ENCODE data around the gene ZMYND8.

Gene ZMYND8

GRCh38 chr20:47258745-47259695 lies 97.5 kb downstream of the ZMYND8 start:
- ATAC-seq (ENCODE audit: low read depth) (peak; percentile 4; the same call in 1 of the 3 replicates), DNase-seq (ENCODE audit: low spot score) (no peak)
- H3K4me3 ChIP-seq (ENCODE audit: severe bottlenecking): no peak overlapping the region
- H3K9me3 ChIP-seq (ENCODE audit: severe bottlenecking): no peaks in the 10 kb centered on the region
- no peaks in the 10 kb centered on the region for H3K4me1 ChIP-seq (ENCODE audit: insufficient read depth, poor library complexity, severe bottlenecking)
- no peak overlapping the region for H3K27ac ChIP-seq (ENCODE audit: poor library complexity, severe bottlenecking)
- no peaks in the 10 kb centered on the region for H3K27me3 ChIP-seq (ENCODE audit: insufficient read depth, poor library complexity, severe bottlenecking)
- H3K36me3 ChIP-seq (ENCODE audit: low read depth): peaks cover 95% of the 10 kb centered on the region
- TF ChIP-seq, protein P1, sequence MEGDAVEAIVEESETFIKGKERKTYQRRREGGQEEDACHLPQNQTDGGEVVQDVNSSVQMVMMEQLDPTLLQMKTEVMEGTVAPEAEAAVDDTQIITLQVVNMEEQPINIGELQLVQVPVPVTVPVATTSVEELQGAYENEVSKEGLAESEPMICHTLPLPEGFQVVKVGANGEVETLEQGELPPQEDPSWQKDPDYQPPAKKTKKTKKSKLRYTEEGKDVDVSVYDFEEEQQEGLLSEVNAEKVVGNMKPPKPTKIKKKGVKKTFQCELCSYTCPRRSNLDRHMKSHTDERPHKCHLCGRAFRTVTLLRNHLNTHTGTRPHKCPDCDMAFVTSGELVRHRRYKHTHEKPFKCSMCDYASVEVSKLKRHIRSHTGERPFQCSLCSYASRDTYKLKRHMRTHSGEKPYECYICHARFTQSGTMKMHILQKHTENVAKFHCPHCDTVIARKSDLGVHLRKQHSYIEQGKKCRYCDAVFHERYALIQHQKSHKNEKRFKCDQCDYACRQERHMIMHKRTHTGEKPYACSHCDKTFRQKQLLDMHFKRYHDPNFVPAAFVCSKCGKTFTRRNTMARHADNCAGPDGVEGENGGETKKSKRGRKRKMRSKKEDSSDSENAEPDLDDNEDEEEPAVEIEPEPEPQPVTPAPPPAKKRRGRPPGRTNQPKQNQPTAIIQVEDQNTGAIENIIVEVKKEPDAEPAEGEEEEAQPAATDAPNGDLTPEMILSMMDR (IDR thresholded peaks at IDR 0.05; ENCODE audit: poor library complexity, severe bottlenecking): no peak

DNA sequence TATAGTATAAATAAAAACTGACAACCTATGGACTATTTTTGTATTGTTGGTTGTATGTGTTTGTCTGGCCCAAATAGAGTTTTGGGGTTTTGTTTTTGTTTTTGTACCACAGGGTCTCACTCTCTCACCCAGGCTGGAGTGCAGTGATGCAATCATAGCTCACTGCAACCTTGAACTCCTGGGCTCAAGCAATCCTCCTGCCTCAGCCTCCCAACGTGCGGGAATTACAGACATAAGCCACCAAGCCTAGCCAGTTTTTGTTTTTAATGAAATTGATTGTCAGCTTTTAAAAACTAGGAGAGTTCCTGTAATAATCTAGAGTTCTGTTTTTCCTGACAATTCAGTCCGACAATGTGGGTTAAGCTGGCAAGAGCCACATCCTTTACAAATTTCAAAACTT lies 98.7 kb downstream of the ZMYND8 start:
- Histone ChIP-seq H3K4me3 (ENCODE audit: severe bottlenecking) (no peak overlapping the region), H3K9me3 (ENCODE audit: severe bottlenecking) (no peaks in the 10 kb centered on the region), H3K27ac (ENCODE audit: poor library complexity, severe bottlenecking) (no peak overlapping the region), H3K36me3 (ENCODE audit: low read depth) (peaks cover 95% of the 10 kb centered on the region), H3K4me1 (ENCODE audit: insufficient read depth, poor library complexity, severe bottlenecking) (no peaks in the 10 kb centered on the region), H3K27me3 (ENCODE audit: insufficient read depth, poor library complexity, severe bottlenecking) (no peaks in the 10 kb centered on the region)
- ATAC-seq (ENCODE audit: low read depth): no peak
- no peak for DNase-seq (ENCODE audit: low spot score)
- TF ChIP-seq, protein P1 (IDR thresholded peaks at IDR 0.05; ENCODE audit: poor library complexity, severe bottlenecking): no peak

DNA sequence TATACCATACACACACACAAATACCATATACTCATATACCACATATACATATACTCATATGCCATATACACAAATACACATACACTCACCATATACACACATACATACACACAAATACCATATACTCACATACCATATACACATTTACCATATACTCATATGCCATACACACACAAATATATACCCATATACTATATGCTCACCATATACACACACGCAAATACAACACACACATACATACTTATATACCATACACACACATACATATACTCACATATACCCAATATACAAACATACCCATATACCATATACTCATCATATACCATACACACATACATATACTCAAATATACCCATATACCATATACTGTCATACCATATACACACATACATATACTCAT lies 99.2 kb downstream of the ZMYND8 start:
- DNase-seq (ENCODE audit: low spot score) (no peak), ATAC-seq (ENCODE audit: low read depth) (peak; percentile 7; the same call in 2 of the 3 replicates)
- H3K4me3 ChIP-seq (ENCODE audit: severe bottlenecking): no peak overlapping the region
- H3K27me3 ChIP-seq (ENCODE audit: insufficient read depth, poor library complexity, severe bottlenecking): no peaks in the 10 kb centered on the region
- peaks cover 95% of the 10 kb centered on the region for H3K36me3 ChIP-seq (ENCODE audit: low read depth)
- no peaks in the 10 kb centered on the region for H3K9me3 ChIP-seq (ENCODE audit: severe bottlenecking)
- TF ChIP-seq, protein P1 (IDR thresholded peaks at IDR 0.05; ENCODE audit: poor library complexity, severe bottlenecking): no peak
- no peaks in the 10 kb centered on the region for H3K4me1 ChIP-seq (ENCODE audit: insufficient read depth, poor library complexity, severe bottlenecking)
- H3K27ac ChIP-seq (ENCODE audit: poor library complexity, severe bottlenecking): no peak overlapping the region

GRCh38 chr20:47256668-47257236 lies 99.7 kb downstream of the ZMYND8 start:
- DNase-seq (ENCODE audit: low spot score) (no peak), ATAC-seq (ENCODE audit: low read depth) (peak; percentile 46; the same call in 2 of the 3 replicates)
- Histone ChIP-seq H3K4me1 (ENCODE audit: insufficient read depth, poor library complexity, severe bottlenecking) (no peaks in the 10 kb centered on the region), H3K27me3 (ENCODE audit: insufficient read depth, poor library complexity, severe bottlenecking) (no peaks in the 10 kb centered on the region), H3K9me3 (ENCODE audit: severe bottlenecking) (no peaks in the 10 kb centered on the region), H3K27ac (ENCODE audit: poor library complexity, severe bottlenecking) (no peak overlapping the region), H3K4me3 (ENCODE audit: severe bottlenecking) (no peak overlapping the region), H3K36me3 (ENCODE audit: low read depth) (peaks cover 94% of the 10 kb centered on the region)
- TF ChIP-seq, protein P1 (IDR thresholded peaks at IDR 0.05; ENCODE audit: poor library complexity, severe bottlenecking): no peak

Data from RWPE2 (cell line).